GM12801 (cell line): ENCODE measurements around the gene KCNS1.

Experiments used
- TF ChIP-seq, protein P1 (sequence below): IDR thresholded peaks from one replicate; pipeline ENCODE4 v1.5.1; 2011; ENCODE audit warnings: control low read depth; ENCODE audit not compliant: insufficient read length; ENCODE audit errors: extremely low read depth

Gene KCNS1

DNA sequence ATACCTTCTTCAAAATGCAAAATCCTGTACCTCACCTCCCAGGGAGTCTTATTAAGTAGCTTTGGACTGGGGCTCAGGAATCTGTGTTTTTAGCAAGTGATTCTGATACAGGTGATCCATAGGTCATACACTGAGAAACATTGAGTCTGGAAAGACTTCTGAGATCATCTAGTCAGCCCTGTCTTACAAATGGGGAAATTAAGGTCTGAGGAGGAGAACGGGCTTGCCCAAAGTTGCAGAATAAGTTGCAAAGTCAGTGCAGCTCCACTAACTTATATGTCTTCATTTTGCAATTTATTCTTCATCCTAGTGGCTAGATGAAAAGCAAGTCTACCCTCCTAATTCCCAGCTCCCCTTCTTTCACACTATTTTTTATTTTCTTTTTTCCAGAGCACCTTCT lies 28.9 kb downstream of the KCNS1 start:
- TF ChIP-seq, protein P1, sequence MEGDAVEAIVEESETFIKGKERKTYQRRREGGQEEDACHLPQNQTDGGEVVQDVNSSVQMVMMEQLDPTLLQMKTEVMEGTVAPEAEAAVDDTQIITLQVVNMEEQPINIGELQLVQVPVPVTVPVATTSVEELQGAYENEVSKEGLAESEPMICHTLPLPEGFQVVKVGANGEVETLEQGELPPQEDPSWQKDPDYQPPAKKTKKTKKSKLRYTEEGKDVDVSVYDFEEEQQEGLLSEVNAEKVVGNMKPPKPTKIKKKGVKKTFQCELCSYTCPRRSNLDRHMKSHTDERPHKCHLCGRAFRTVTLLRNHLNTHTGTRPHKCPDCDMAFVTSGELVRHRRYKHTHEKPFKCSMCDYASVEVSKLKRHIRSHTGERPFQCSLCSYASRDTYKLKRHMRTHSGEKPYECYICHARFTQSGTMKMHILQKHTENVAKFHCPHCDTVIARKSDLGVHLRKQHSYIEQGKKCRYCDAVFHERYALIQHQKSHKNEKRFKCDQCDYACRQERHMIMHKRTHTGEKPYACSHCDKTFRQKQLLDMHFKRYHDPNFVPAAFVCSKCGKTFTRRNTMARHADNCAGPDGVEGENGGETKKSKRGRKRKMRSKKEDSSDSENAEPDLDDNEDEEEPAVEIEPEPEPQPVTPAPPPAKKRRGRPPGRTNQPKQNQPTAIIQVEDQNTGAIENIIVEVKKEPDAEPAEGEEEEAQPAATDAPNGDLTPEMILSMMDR = no peak

DNA sequence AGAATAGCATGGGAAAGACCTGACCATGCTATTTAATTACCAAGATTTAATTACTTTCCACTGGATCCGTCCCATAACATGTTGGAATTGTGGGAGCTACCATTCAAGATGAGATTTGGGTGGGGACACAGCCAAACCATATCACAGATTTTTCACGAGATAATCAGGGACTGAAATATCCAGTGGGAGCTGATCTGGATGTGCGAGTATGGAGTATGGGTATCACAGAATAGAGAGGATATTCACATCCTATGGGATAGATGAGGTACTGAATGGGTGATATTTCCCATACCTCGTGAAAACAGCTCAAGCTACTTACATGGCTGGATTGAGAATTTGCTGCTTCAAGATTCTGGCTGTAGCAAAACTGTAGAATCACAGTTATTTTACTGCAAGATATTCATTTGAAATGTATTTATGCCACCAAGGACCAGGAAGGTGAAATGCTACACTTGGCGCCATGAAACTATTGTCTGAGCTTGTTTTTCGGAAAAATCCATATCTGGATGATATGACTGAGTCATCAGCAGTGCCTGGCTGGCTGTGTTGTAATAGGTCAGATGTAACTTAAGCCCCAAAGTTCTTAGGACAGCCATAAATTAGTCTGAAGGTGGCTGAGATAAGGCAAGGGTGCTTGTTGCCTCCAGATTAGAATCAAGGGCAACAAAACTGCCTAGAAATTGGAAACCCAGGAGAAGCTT lies 29.8 kb downstream of the KCNS1 start:
- TF ChIP-seq, protein P1 = no peak

DNA sequence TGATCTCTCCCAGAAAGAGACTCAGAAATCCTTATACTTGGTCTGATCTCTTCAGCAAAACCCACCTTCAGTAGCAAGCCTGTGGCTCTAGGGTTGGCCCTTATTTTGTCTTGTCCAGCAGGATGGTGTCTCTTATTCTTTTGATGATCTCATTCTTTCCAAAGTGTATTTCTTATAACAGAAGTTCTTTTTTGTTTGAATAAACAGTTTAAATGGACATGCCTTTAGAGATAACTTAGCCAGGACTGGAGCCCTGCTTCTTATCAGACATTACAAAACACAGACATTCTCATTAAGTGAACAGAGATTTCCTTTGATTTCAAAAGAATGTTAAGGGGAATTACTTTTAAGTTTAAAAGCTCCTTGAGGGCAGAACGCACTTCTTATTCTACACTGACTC lies 31.7 kb downstream of the KCNS1 start:
- TF ChIP-seq, protein P1 = no peak

DNA sequence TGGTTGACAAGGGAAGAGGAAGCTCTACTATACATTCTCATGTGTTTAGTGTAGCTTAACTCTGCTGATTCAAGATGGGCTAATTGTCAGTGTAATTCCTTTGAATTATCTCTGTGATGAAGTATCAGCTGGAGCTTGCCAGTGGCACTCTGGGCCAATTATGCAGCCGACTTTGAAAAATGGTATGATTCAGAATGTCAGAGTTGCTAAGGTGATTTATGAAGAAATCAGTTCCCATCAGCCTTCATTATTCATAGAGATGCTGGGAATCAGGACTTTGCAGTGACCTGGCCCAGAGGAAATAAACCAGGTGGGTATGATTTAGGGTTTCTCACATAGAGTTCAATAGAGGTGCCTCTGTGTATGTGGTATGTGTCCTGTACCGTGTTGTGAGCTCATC lies 33.4 kb downstream of the KCNS1 start:
- TF ChIP-seq, protein P1 = no peak

DNA sequence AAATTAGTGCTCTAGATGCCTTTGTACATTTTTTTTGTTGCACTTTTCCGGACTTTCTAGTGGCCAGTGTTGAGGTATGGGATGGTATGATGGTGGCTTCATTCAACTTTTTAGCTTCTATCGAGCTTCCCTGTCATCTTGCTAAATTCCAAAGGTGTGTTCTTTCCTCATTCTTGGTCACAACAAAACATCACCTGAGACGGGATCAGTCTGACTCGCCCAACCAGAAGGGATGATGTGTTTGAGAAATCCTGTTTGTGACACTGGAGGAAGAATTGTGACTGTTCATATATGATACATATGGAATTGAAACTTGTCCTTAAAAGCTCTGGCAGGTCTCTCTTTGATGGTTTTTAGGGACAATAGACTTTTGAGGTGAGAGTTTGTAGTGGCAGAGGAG lies 33.8 kb downstream of the KCNS1 start:
- TF ChIP-seq, protein P1 = no peak

DNA sequence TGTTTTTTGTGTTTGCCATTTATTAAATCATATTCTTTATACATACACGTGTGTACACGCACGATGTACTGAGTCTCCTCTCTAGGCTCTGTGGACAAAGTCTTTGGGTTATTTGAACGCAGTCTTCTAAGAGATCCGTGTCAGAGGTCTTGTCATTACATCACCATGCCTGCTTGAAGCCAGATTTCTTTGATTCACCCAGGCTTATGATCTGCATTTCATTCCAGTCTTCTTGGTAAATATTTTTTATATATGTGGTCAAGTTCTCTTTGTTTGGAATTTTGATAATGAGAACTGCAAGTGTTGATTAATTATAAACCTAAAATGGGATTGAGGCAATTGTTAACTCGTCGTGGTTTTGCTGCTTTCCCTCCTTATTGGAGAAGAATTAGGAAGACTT lies 34.6 kb downstream of the KCNS1 start:
- TF ChIP-seq, protein P1 = no peak

DNA sequence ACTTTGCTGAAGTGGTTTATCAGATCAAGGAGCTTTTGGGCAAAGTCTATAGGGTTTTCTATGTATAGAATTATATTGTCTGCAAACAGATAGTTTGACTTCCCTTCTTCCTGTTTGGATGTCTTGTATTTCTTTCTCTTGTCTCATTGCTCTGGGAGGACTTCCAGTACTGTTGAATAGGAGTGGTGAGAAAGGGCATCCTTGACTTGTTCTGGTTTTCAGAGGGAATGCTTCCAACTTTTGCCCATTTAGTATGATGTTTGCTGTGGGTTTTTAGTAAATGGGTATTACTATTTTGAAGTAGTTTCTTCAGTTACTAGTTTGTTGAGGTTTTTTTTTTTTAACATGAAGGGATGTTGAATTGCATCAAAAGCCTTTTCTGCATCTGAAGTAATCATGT lies 36.1 kb downstream of the KCNS1 start:
- TF ChIP-seq, protein P1 = no peak
